Jurkat, Clone E6-1 (cell line): ENCODE data around the gene DMKN.

Source experiments
- DNase-seq: peaks from one replicate; pipeline ENCODE4 v3.0.0-alpha.2; 2011; ENCODE audit warnings: low read depth, low spot score
- H3K4me3 ChIP-seq: 2 replicates; pipeline ENCODE4 v1.5.1; 2011; ENCODE audit warnings: mild to moderate bottlenecking, low read length, control low read depth, moderate library complexity

Gene DMKN

GRCh38 chr19:35551091-35551810 lies 37.8 kb upstream of the DMKN start:
- H3K4me3 ChIP-seq = no peak overlapping the region
- no peak for DNase-seq

- DNase-seq = no peak
- H3K4me3 ChIP-seq = no peak overlapping the region
Measured at GRCh38 chr19:35549879-35550523, 36.6 kb upstream of the DMKN start.

GRCh38 chr19:35549174-35549788 lies 35.8 kb upstream of the DMKN start:
- no peak overlapping the region for H3K4me3 ChIP-seq
- peak; percentile 49 for DNase-seq

- peak overlapping the region; percentile 85 for H3K4me3 ChIP-seq
Measured at GRCh38 chr19:35546532-35546931, 33.1 kb upstream of the DMKN start.

GRCh38 chr19:35545855-35546381 lies 32.5 kb upstream of the DMKN start:
- no peak for DNase-seq
- H3K4me3 ChIP-seq = peak overlapping the region; percentile 85

More at GRCh38 chr19:35546532-35546931, 33.1 kb upstream of the DMKN start:
- no peak for DNase-seq

GRCh38 chr19:35545001-35545854 lies 31.8 kb upstream of the DMKN start, which contains the start of gene TMEM147:
Gene TMEM147, plus strand, starts transcription at chr19:35545626. Its CDS starts 114 bp downstream, at chr19:35545740.
- peak; percentile 52 for DNase-seq
- H3K4me3 ChIP-seq = peak within 1 kb of the TSS; percentile 85

- DNase-seq = no peak
- peak overlapping the region; percentile 85 for H3K4me3 ChIP-seq
Measured at GRCh38 chr19:35544110-35544802, 30.8 kb upstream of the DMKN start.

- H3K4me3 ChIP-seq = no peak overlapping the region
- no peak for DNase-seq
Measured at GRCh38 chr19:35543280-35544109, 30.0 kb upstream of the DMKN start.

GRCh38 chr19:35542209-35542608 lies 28.8 kb upstream of the DMKN start:
- H3K4me3 ChIP-seq = no peak overlapping the region
- DNase-seq = no peak

GRCh38 chr19:35540356-35540927 lies 27.0 kb upstream of the DMKN start:
- no peak for DNase-seq
- H3K4me3 ChIP-seq = no peak overlapping the region

- H3K4me3 ChIP-seq = no peak overlapping the region
- no peak for DNase-seq
Measured at GRCh38 chr19:35539850-35540249, 26.4 kb upstream of the DMKN start.

- no peak overlapping the region for H3K4me3 ChIP-seq
- no peak for DNase-seq
Measured at GRCh38 chr19:35539314-35539713, 25.9 kb upstream of the DMKN start.

- no peak overlapping the region for H3K4me3 ChIP-seq
- DNase-seq = no peak
Measured at GRCh38 chr19:35534803-35535480, 21.5 kb upstream of the DMKN start.

- H3K4me3 ChIP-seq = no peak overlapping the region
- no peak for DNase-seq
Measured at GRCh38 chr19:35533822-35534392, 20.5 kb upstream of the DMKN start.

GRCh38 chr19:35533201-35533821 lies 19.9 kb upstream of the DMKN start, which contains the start of gene GAPDHS:
Gene GAPDHS, plus strand, starts transcription at chr19:35533456. Its CDS starts 72 bp downstream, at chr19:35533528.
- no peak for DNase-seq
- no peak within 1 kb of the TSS for H3K4me3 ChIP-seq

GRCh38 chr19:35531291-35531690 lies 17.8 kb upstream of the DMKN start:
- H3K4me3 ChIP-seq = no peak overlapping the region
- DNase-seq = no peak
